Loucy (cell line): ENCODE data around the gene PDE2A.

Source experiments
- H2AFZ ChIP-seq: fragments of 200-600 bp; sonication (generic); 2 replicates; pipeline ENCODE4 v1.6.0; 2016; ENCODE audit warnings: antibody characterized with exemption, mild to moderate bottlenecking, low read length, moderate library complexity
- H3F3A ChIP-seq: fragments of 200-600 bp; 2 replicates; pipeline ENCODE4 v1.6.0; 2016; ENCODE audit warnings: antibody characterized with exemption, low read depth, mild to moderate bottlenecking
- H3K27me3 ChIP-seq: fragments of 200-600 bp; sonication (generic); 2 replicates; pipeline ENCODE4 v1.6.1; 2014; ENCODE audit warnings: low read length, mild to moderate bottlenecking; ENCODE audit not compliant: insufficient read depth, poor library complexity, severe bottlenecking
- H3K36me3 ChIP-seq: fragments of 200-600 bp; sonication (generic); 2 replicates; pipeline ENCODE4 v1.6.1; 2016; ENCODE audit warnings: low read length; ENCODE audit not compliant: insufficient read depth
- H3K4me1 ChIP-seq: fragments of 200-600 bp; sonication (generic); 2 replicates; pipeline ENCODE4 v1.5.1; 2014; ENCODE audit warnings: low read length, mild to moderate bottlenecking; ENCODE audit not compliant: insufficient read depth, poor library complexity, severe bottlenecking
- H3K4me2 ChIP-seq: fragments of 200-600 bp; sonication (generic); 2 replicates; pipeline ENCODE4 v1.6.0; 2014; ENCODE audit warnings: antibody characterized with exemption, low read length, low read depth, mild to moderate bottlenecking; ENCODE audit not compliant: poor library complexity, severe bottlenecking
- H3K4me3 ChIP-seq: fragments of 200-600 bp; sonication (generic); 2 replicates; pipeline ENCODE4 v1.5.1; 2014; ENCODE audit warnings: low read length, mild to moderate bottlenecking, mixed read lengths; ENCODE audit not compliant: poor library complexity, severe bottlenecking
- H3K79me2 ChIP-seq: fragments of 200-600 bp; sonication (generic); 2 replicates; pipeline ENCODE4 v1.6.1; 2014; ENCODE audit warnings: low read length; ENCODE audit not compliant: insufficient read depth
- H3K9ac ChIP-seq: fragments of 200-600 bp; sonication (generic); 2 replicates; pipeline ENCODE4 v1.6.0; 2014; ENCODE audit warnings: mild to moderate bottlenecking, low read depth, low read length, moderate library complexity; ENCODE audit not compliant: poor library complexity, severe bottlenecking
- H3K9me2 ChIP-seq: fragments of 200-600 bp; sonication (generic); replicated peaks from 2 replicates; pipeline ENCODE4 v1.6.1; 2016; ENCODE audit warnings: low read depth, low read length, mixed read lengths
- H3K9me3 ChIP-seq: fragments of 200-600 bp; sonication (generic); 2 replicates; pipeline ENCODE4 v1.6.1; 2014; ENCODE audit warnings: mild to moderate bottlenecking, antibody characterized with exemption, low read length, low read depth; ENCODE audit not compliant: insufficient read depth
- H4K20me1 ChIP-seq: fragments of 200-600 bp; sonication (generic); 2 replicates; pipeline ENCODE4 v1.6.0; 2014; ENCODE audit warnings: antibody characterized with exemption, low read length, mild to moderate bottlenecking; ENCODE audit not compliant: insufficient read depth, poor library complexity, severe bottlenecking
- CTCF ChIP-seq: fragments of 200-600 bp; sonication (generic); conservative IDR thresholded peaks from 2 replicates; pipeline ENCODE4 v1.5.1; 2014; ENCODE audit warnings: mild to moderate bottlenecking, antibody characterized with exemption, low read length
- EZH2phosphoT487 ChIP-seq: fragments of 200-600 bp; IDR thresholded peaks from 2 replicates; pipeline ENCODE4 v1.6.1; 2018; ENCODE audit warnings: antibody characterized with exemption, mild to moderate bottlenecking, moderate library complexity, borderline replicate concordance

The PDE2A gene

GRCh38 chr11:72528121-72528520 lies 146.1 kb downstream of the PDE2A start:
- Histone ChIP-seq H4K20me1 (no peaks in the 10 kb centered on the region), H3K36me3 (no peaks in the 10 kb centered on the region), H3K4me3 (no peak overlapping the region), H3K79me2 (no peaks in the 10 kb centered on the region), H3K9me2 (no peaks in the 10 kb centered on the region), H3K9ac (no peak overlapping the region), H3K9me3 (no peaks in the 10 kb centered on the region), H3K27me3 (no peaks in the 10 kb centered on the region), H3K4me2 (no peak overlapping the region), H3F3A (no peaks in the 10 kb centered on the region), H2AFZ (no peak overlapping the region), H3K4me1 (no peaks in the 10 kb centered on the region)
- TF ChIP-seq EZH2phosphoT487 (no peak), CTCF (no peak)
